PC-9 (cell line): ENCODE results near the gene DEAF1. TPM values are rescaled to one million over a fixed set of nuclear protein-coding genes. Genes with fewer than 3 reads are reported as not detected.

Experiments used
- BruUV-seq: library from RNA; stranded (reverse); fragments of 400-500 nt; replicated peaks from 2 replicates; lab custom pipeline; 2021; lab: Mats Ljungman, UMichigan
- CTCF ChIA-PET: fragments of 300-600 bp; sonication (Branson Sonifier 250); formaldehyde crosslinking; loops from one replicate; lab custom pipeline; 2022; ENCODE audit warnings: antibody characterized with exemption; lab: Charles Lee
- POLR2A ChIA-PET: fragments of 300-600 bp; sonication (Branson Sonifier 250); formaldehyde crosslinking; loops from one replicate; lab custom pipeline; 2022; ENCODE audit warnings: antibody characterized with exemption; ENCODE audit not compliant: unreplicated experiment; lab: Charles Lee
- DNase-seq, 2 experiments: peaks; one replicate each; pipeline versions ENCODE4 v3.0.0 to v3.0.0-alpha.2; 2015 to 2022; ENCODE audit warnings: mixed read lengths in 1 of 2
- H2AFZ ChIP-seq: fragments of 200-600 bp; sonication (generic); 2 replicates; pipeline ENCODE4 v1.8.1; 2017; ENCODE audit warnings: antibody characterized with exemption
- H3F3A ChIP-seq: fragments of 200-600 bp; sonication (generic); 2 replicates; pipeline ENCODE4 v1.8.1; 2017; ENCODE audit warnings: antibody characterized with exemption, mild to moderate bottlenecking, low read depth; ENCODE audit not compliant: insufficient read depth
- H3K27ac ChIP-seq: fragments of 200-600 bp; sonication (generic); 2 replicates; pipeline ENCODE4 v1.6.1; 2016; ENCODE audit warnings: mixed run types
- H3K27me3 ChIP-seq: fragments of 200-600 bp; sonication (generic); 2 replicates; pipeline ENCODE4 v1.6.1; 2016; ENCODE audit warnings: low read depth, mixed run types; ENCODE audit not compliant: insufficient read depth
- H3K36me3 ChIP-seq: fragments of 200-600 bp; sonication (generic); 2 replicates; pipeline ENCODE4 v1.6.1; 2016; ENCODE audit warnings: low read depth, mixed run types
- H3K4me1 ChIP-seq: fragments of 200-600 bp; sonication (generic); replicated peaks from 2 replicates; pipeline ENCODE4 v1.6.1; 2016; ENCODE audit warnings: mixed run types; ENCODE audit not compliant: insufficient read depth
- H3K4me2 ChIP-seq: fragments of 200-600 bp; sonication (generic); 2 replicates; pipeline ENCODE4 v1.6.1; 2017; ENCODE audit warnings: mixed run types
- H3K4me3 ChIP-seq: fragments of 200-600 bp; sonication (generic); 2 replicates; pipeline ENCODE4 v1.6.1; 2016; ENCODE audit warnings: mixed run types
- H3K79me2 ChIP-seq: fragments of 200-600 bp; sonication (generic); 2 replicates; pipeline ENCODE4 v1.6.1; 2017; ENCODE audit warnings: low read depth, mixed run types
- H3K9me2 ChIP-seq: fragments of 200-600 bp; sonication (generic); 2 replicates; pipeline ENCODE4 v1.8.1; 2017; ENCODE audit warnings: mild to moderate bottlenecking; ENCODE audit not compliant: insufficient read depth
- H3K9me3 ChIP-seq: fragments of 200-600 bp; sonication (generic); 2 replicates; pipeline ENCODE4 v1.8.1; 2016; ENCODE audit warnings: low read depth; ENCODE audit not compliant: insufficient read depth
- H4K20me1 ChIP-seq: fragments of 200-600 bp; sonication (generic); 2 replicates; pipeline ENCODE4 v1.8.1; 2017; ENCODE audit not compliant: insufficient read depth
- CTCF ChIP-seq: fragments of 200-600 bp; sonication (generic); conservative IDR thresholded peaks from 2 replicates; pipeline ENCODE4 v1.6.1; 2017; ENCODE audit warnings: mixed run types, antibody characterized with exemption, mild to moderate bottlenecking, moderate library complexity
- EZH2 ChIP-seq: fragments of 200-600 bp; sonication (generic); IDR thresholded peaks from 2 replicates; pipeline ENCODE4 v1.8.0; 2017; ENCODE audit warnings: antibody characterized with exemption, low read depth
- intact Hi-C: fragments of 100-400 bp; cut with micrococcal nuclease; formaldehyde crosslinking; loops from one replicate; pipeline ENCODE4 v1.10.0; 2022; ENCODE audit not compliant: unreplicated experiment
- total RNA-seq: library from RNA; stranded (reverse); gene quantifications from 2 replicates; pipeline ENCODE4 v1.2.3, GENCODE V29; 2021

Gene DEAF1
- total RNA-seq, 1 experiment from 2014 or later, result 36.9 TPM

- DNase-seq, result no peak
- TF ChIP-seq EZH2, result no peak
- TF ChIP-seq CTCF, result no peak
- POLR2A ChIA-PET, result no interaction called here
- Histone ChIP-seq H3K4me2 (no peak overlapping the region), H3K9me3 (no peaks in the 10 kb centered on the region), H3K36me3 (no peaks in the 10 kb centered on the region), H2AFZ (no peak overlapping the region), H3K4me3 (no peak overlapping the region), H4K20me1 (peaks cover under 1% of the 10 kb centered on the region; the same call in 1 of the 2 replicates), H3K27me3 (no peaks in the 10 kb centered on the region), H3K27ac (no peak overlapping the region), H3F3A (no peaks in the 10 kb centered on the region), H3K4me1 (no peaks in the 10 kb centered on the region), H3K79me2 (peaks cover 8% of the 10 kb centered on the region), H3K9me2 (no peaks in the 10 kb centered on the region)
- intact Hi-C loops, result no loop called here
- BruUV-seq, result no TSS peak
- CTCF ChIA-PET, result no interaction called here
Observed at GRCh38 chr11:686451-687243, 8.4 kb downstream of the DEAF1 start.

- no peaks in the 10 kb centered on the region for H3K79me2 ChIP-seq
- ChIA-PET POLR2A (no interaction called here), CTCF (no interaction called here)
- DNase-seq, result no peak
- no peaks in the 10 kb centered on the region for H4K20me1 ChIP-seq
- H3K4me2 ChIP-seq, result no peak overlapping the region
- H3K9me3 ChIP-seq, result no peaks in the 10 kb centered on the region
- H3K9me2 ChIP-seq, result no peaks in the 10 kb centered on the region
- no peak overlapping the region for H2AFZ ChIP-seq
- no TSS peak for BruUV-seq
- H3K4me1 ChIP-seq, result no peaks in the 10 kb centered on the region
- intact Hi-C loops, result no loop called here
- H3K27ac ChIP-seq, result no peak overlapping the region
- TF ChIP-seq CTCF (no peak), EZH2 (no peak)
- H3K27me3 ChIP-seq, result no peaks in the 10 kb centered on the region
- H3F3A ChIP-seq, result no peaks in the 10 kb centered on the region
- H3K4me3 ChIP-seq, result no peak overlapping the region
- no peaks in the 10 kb centered on the region for H3K36me3 ChIP-seq
Observed at GRCh38 chr11:680970-681369, 14.1 kb downstream of the DEAF1 start.

DNA sequence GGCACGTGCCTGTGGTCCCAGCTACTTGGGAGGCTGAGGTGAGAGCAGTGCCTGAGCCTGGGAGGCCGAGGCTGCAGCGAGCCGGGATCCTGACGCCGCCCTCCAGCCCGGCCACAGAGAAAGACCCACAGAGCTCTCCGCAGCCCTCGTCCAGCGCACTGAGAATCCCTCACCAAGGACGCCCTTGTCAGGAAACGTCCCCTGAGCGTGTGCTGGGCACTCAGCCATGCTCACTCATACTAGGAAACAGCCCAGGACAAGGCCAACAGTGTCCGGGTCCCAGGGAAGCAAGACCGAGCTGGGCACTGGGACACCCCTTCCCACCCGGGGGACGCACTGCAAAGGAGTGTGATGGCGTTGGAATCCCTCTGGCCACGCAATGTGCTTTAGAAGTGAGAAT is 14.5 kb downstream of the DEAF1 start:
- POLR2A ChIA-PET, result no interaction called here
- TF ChIP-seq EZH2 (no peak), CTCF (no peak)
- H3F3A ChIP-seq, result no peaks in the 10 kb centered on the region
- H3K4me3 ChIP-seq, result no peak overlapping the region
- no peaks in the 10 kb centered on the region for H3K4me1 ChIP-seq
- H3K9me2 ChIP-seq, result no peaks in the 10 kb centered on the region
- H3K27ac ChIP-seq, result no peak overlapping the region
- no peaks in the 10 kb centered on the region for H3K79me2 ChIP-seq
- no peaks in the 10 kb centered on the region for H3K9me3 ChIP-seq
- H3K36me3 ChIP-seq, result no peaks in the 10 kb centered on the region
- no peaks in the 10 kb centered on the region for H3K27me3 ChIP-seq
- CTCF ChIA-PET, result interaction anchor here (0.6 kb wide), 1 partner anchor 62 kb away, joined by 3 read pairs; no protein-coding TSS in a partner anchor
- BruUV-seq, result no TSS peak
- no peak overlapping the region for H2AFZ ChIP-seq
- DNase-seq, result no peak
- H3K4me2 ChIP-seq, result no peak overlapping the region
- no peaks in the 10 kb centered on the region for H4K20me1 ChIP-seq
- intact Hi-C loops, result no loop called here
